Breast epithelium (tissue), 3 donors: ENCODE measurements around the gene TMEM139.

Experiments
- POLR2AphosphoS5 ChIP-seq, 3 donors: sonication (generic); formaldehyde crosslinking; IDR thresholded peaks; one replicate each; pipeline ENCODE4 v1.6.1; 2017; ENCODE audit warnings: antibody characterized with exemption in 3 of 3
- TF ChIP-seq, protein P1 (sequence below), 3 donors: fragments of 450-650 bp; IDR thresholded peaks; one replicate each; pipeline ENCODE4 v1.5.1; 2016 to 2017; ENCODE audit warnings: antibody characterized with exemption in 3 of 3, mild to moderate bottlenecking in 3 of 3, moderate library complexity in 3 of 3

GRCh38 chr7:143314127-143314526 is 29.4 kb downstream of the TMEM139 start:
- TF ChIP-seq, protein P1, sequence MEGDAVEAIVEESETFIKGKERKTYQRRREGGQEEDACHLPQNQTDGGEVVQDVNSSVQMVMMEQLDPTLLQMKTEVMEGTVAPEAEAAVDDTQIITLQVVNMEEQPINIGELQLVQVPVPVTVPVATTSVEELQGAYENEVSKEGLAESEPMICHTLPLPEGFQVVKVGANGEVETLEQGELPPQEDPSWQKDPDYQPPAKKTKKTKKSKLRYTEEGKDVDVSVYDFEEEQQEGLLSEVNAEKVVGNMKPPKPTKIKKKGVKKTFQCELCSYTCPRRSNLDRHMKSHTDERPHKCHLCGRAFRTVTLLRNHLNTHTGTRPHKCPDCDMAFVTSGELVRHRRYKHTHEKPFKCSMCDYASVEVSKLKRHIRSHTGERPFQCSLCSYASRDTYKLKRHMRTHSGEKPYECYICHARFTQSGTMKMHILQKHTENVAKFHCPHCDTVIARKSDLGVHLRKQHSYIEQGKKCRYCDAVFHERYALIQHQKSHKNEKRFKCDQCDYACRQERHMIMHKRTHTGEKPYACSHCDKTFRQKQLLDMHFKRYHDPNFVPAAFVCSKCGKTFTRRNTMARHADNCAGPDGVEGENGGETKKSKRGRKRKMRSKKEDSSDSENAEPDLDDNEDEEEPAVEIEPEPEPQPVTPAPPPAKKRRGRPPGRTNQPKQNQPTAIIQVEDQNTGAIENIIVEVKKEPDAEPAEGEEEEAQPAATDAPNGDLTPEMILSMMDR (IDR thresholded peaks at IDR 0.05), result no peak
- no peak for TF ChIP-seq POLR2AphosphoS5 (IDR thresholded peaks at IDR 0.05)
